Keratinocyte (primary cell): ENCODE results near the gene SLIT3.

Experiments
- EZH2 ChIP-seq: IDR thresholded peaks from one replicate; pipeline ENCODE4 v1.6.1; 2012; ENCODE audit warnings: inconsistent platforms, mild to moderate bottlenecking, low read length, moderate library complexity
- TF ChIP-seq, protein P1 (sequence below), 3 experiments: IDR thresholded peaks in 1 of 3; conservative IDR thresholded peaks in 1 of 3; optimal IDR thresholded peaks in 1 of 3; 2 replicates in 2 of 3; 3 replicates in 1 of 3; pipeline versions ENCODE3 to v1.5.1; 2011; ENCODE audit warnings: low read length in 3 of 3, mild to moderate bottlenecking in 3 of 3, moderate library complexity in 2 of 3, control low read depth in 1 of 3, inconsistent platforms in 1 of 3; ENCODE audit not compliant: insufficient read depth in 2 of 3; ENCODE audit errors: extremely low read depth in 1 of 3

DNA sequence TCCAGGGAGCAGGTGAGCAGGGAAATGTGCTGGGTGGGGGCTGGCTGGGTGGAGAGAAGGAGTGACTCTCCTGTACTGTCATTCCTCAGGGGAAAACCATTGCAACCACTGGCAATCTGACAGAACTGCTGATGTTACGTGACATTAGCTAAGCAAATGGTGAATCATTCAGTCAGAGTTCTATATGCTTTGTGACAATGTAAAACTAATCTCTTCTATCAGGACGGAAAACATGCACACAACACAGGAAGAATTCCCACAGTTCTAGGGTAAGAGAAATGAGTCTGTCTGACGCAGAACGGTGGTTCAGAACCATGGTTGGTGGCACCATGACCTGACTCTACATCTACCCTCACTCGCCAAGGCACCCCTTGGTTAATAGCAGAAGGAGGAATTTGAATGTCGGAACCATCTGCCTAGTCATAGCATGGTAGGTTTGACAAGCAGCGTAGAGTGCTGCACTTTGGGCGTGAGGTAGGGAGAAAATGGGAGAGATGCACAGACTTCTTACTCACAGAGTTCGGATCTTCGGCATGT is 478.1 kb downstream of the SLIT3 start:
- TF ChIP-seq, protein P1, sequence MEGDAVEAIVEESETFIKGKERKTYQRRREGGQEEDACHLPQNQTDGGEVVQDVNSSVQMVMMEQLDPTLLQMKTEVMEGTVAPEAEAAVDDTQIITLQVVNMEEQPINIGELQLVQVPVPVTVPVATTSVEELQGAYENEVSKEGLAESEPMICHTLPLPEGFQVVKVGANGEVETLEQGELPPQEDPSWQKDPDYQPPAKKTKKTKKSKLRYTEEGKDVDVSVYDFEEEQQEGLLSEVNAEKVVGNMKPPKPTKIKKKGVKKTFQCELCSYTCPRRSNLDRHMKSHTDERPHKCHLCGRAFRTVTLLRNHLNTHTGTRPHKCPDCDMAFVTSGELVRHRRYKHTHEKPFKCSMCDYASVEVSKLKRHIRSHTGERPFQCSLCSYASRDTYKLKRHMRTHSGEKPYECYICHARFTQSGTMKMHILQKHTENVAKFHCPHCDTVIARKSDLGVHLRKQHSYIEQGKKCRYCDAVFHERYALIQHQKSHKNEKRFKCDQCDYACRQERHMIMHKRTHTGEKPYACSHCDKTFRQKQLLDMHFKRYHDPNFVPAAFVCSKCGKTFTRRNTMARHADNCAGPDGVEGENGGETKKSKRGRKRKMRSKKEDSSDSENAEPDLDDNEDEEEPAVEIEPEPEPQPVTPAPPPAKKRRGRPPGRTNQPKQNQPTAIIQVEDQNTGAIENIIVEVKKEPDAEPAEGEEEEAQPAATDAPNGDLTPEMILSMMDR (optimal IDR thresholded peaks at IDR 0.05 in 1 of 3, IDR thresholded peaks at IDR 0.05 in 1 of 3, conservative IDR thresholded peaks at IDR 0.05 in 1 of 3; ENCODE audit: extremely low read depth in 1 of 3, insufficient read depth in 2 of 3, low read length in 3 of 3), result no peak
- TF ChIP-seq EZH2, result no peak
